Vagina (tissue), 2 donors: ENCODE results near the gene GGTA1. TPM values are rescaled to one million over a fixed set of nuclear protein-coding genes. Genes with fewer than 3 reads are reported as not detected.

ENCODE experiments used
- DNase-seq, 2 donors: peaks; one replicate each; pipeline ENCODE4 v3.0.0-alpha.2; 2017; ENCODE audit errors: extremely low spot score in 2 of 2
- H3K27ac ChIP-seq: fragments of 200-600 bp; sonication (generic); one replicate; pipeline ENCODE4 v1.5.1; 2019
- H3K27me3 ChIP-seq: fragments of 200-600 bp; sonication (generic); one replicate; pipeline ENCODE4 v1.5.1; 2019
- H3K36me3 ChIP-seq, 2 donors: fragments of 200-600 bp; sonication (generic); one replicate each; pipeline ENCODE4 v1.5.1; 2017 to 2019
- H3K4me1 ChIP-seq: fragments of 200-600 bp; sonication (generic); one replicate; pipeline ENCODE4 v1.5.1; 2019
- H3K4me3 ChIP-seq, 2 donors: fragments of 200-600 bp; sonication (generic); 1 replicate in 1 of 2; 2 replicates in 1 of 2; pipeline ENCODE4 v1.5.1; 2016 to 2019
- H3K9me3 ChIP-seq: fragments of 200-600 bp; sonication (generic); one replicate; pipeline ENCODE4 v1.5.1; 2019
- POLR2A ChIP-seq, 2 donors: fragments of 450-650 bp; IDR thresholded peaks; one replicate each; pipeline ENCODE4 v1.6.1; 2017; ENCODE audit warnings: antibody characterized with exemption in 2 of 2, mild to moderate bottlenecking in 2 of 2, moderate library complexity in 2 of 2
- POLR2AphosphoS5 ChIP-seq, 2 donors: sonication (generic); formaldehyde crosslinking; IDR thresholded peaks; one replicate each; pipeline ENCODE4 v1.9.0; 2017; ENCODE audit warnings: antibody characterized with exemption in 2 of 2, mild to moderate bottlenecking in 2 of 2, low read depth in 1 of 2; ENCODE audit not compliant: insufficient read depth in 1 of 2
- intact Hi-C: fragments of 100-400 bp; cut with DNase I; formaldehyde crosslinking; loops from one replicate; pipeline ENCODE4 v1.15.1; 2023
- total RNA-seq: library from RNA; depleted of rRNA; stranded (reverse); fragments of >200 nt; gene quantifications from one replicate; pipeline ENCODE4 v1.2.3, GENCODE V29; 2016
- TF ChIP-seq, protein P1 (sequence below), 3 experiments: fragments of 450-650 bp in 2 of 3; fragments of 200-600 bp in 1 of 3; sonication (generic) in 1 of 3; IDR thresholded peaks; one replicate each; pipeline ENCODE4 v1.5.1; 2017 to 2019; ENCODE audit warnings: antibody characterized with exemption in 3 of 3, mild to moderate bottlenecking in 2 of 3, moderate library complexity in 2 of 3

GGTA1 gene
- total RNA-seq, 1 donor from 2014 or later = 18.4 TPM

DNA sequence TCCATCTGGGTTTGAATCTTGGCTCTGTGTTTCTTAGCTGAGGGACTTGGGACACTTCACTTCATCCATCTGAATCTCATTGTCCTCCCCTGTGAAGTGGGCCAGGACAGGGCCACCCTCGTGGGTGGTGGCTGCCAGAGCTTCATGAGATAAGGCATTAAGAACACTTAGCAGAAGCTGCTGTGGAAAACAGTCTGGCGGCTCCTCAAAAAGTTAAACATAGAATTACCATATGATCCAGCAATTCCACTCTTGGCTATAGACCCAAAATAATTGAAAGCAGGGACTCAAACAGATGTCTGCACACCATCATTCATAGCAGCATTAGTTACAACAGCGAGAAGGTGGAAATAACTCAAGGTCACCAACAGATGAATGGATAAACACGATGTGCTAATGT lies 42.4 kb upstream of the GGTA1 start:
- TF ChIP-seq, protein P1, sequence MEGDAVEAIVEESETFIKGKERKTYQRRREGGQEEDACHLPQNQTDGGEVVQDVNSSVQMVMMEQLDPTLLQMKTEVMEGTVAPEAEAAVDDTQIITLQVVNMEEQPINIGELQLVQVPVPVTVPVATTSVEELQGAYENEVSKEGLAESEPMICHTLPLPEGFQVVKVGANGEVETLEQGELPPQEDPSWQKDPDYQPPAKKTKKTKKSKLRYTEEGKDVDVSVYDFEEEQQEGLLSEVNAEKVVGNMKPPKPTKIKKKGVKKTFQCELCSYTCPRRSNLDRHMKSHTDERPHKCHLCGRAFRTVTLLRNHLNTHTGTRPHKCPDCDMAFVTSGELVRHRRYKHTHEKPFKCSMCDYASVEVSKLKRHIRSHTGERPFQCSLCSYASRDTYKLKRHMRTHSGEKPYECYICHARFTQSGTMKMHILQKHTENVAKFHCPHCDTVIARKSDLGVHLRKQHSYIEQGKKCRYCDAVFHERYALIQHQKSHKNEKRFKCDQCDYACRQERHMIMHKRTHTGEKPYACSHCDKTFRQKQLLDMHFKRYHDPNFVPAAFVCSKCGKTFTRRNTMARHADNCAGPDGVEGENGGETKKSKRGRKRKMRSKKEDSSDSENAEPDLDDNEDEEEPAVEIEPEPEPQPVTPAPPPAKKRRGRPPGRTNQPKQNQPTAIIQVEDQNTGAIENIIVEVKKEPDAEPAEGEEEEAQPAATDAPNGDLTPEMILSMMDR (IDR thresholded peaks at IDR 0.05) = no peak
- TF ChIP-seq POLR2A (IDR thresholded peaks at IDR 0.05) = no peak
- TF ChIP-seq POLR2AphosphoS5 (IDR thresholded peaks at IDR 0.05; ENCODE audit: insufficient read depth in 1 of 2, low read depth in 1 of 2) = no peak
- H3K27ac ChIP-seq = no peak overlapping the region
- no peak for DNase-seq
- no peaks in the 10 kb centered on the region for H3K36me3 ChIP-seq
- no peaks in the 10 kb centered on the region for H3K9me3 ChIP-seq
- H3K4me3 ChIP-seq = no peak overlapping the region
- intact Hi-C loops = no loop called here
- H3K4me1 ChIP-seq = peaks cover 21% of the 10 kb centered on the region
- H3K27me3 ChIP-seq = no peaks in the 10 kb centered on the region

GRCh38 chr9:121541256-121541655 lies 41.6 kb upstream of the GGTA1 start:
- DNase-seq = no peak
- Histone ChIP-seq H3K27ac (no peak overlapping the region), H3K27me3 (no peaks in the 10 kb centered on the region), H3K4me1 (peaks cover 17% of the 10 kb centered on the region), H3K36me3 (no peaks in the 10 kb centered on the region), H3K4me3 (no peak overlapping the region), H3K9me3 (no peaks in the 10 kb centered on the region)
- intact Hi-C loops = no loop called here
- no peak for TF ChIP-seq POLR2AphosphoS5 (IDR thresholded peaks at IDR 0.05; ENCODE audit: insufficient read depth in 1 of 2, low read depth in 1 of 2)
- TF ChIP-seq POLR2A (IDR thresholded peaks at IDR 0.05) = no peak
- TF ChIP-seq, protein P1 (IDR thresholded peaks at IDR 0.05) = no peak

- peaks cover 6% of the 10 kb centered on the region for H3K4me1 ChIP-seq
- H3K27ac ChIP-seq = no peak overlapping the region
- H3K36me3 ChIP-seq = no peaks in the 10 kb centered on the region
- H3K4me3 ChIP-seq = no peak overlapping the region
- DNase-seq = no peak
- intact Hi-C loops = no loop called here
- no peaks in the 10 kb centered on the region for H3K9me3 ChIP-seq
- no peaks in the 10 kb centered on the region for H3K27me3 ChIP-seq
- TF ChIP-seq POLR2A (IDR thresholded peaks at IDR 0.05) (no peak), POLR2AphosphoS5 (IDR thresholded peaks at IDR 0.05; ENCODE audit: insufficient read depth in 1 of 2, low read depth in 1 of 2) (no peak)
- TF ChIP-seq, protein P1 (IDR thresholded peaks at IDR 0.05) = no peak
Measured at GRCh38 chr9:121538221-121538620, 38.6 kb upstream of the GGTA1 start.

DNA sequence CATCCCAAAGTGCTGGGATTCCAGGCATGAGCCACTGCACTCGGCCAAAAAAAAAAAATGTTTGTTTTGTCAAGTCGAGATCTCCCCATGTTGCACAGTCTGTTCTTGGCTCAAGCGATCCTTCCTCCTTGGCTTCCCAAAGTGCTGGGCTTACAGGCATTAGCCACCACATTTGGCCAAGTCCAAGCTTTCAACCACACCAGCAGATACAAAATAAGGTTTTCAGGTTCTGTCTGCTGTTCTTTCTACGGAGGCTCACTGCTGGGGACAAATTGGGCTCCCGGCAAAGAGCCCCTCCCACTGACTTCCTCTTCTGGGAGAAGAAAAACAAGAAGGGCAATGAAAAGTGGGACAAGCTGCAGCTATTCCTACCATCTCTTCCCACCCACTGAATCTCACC lies 37.6 kb upstream of the GGTA1 start:
- no peak for DNase-seq

GRCh38 chr9:121532881-121533280 lies 33.2 kb upstream of the GGTA1 start:
- Histone ChIP-seq H3K27me3 (no peaks in the 10 kb centered on the region), H3K27ac (no peak overlapping the region), H3K4me3 (no peak overlapping the region), H3K4me1 (peaks cover 15% of the 10 kb centered on the region), H3K9me3 (no peaks in the 10 kb centered on the region), H3K36me3 (no peaks in the 10 kb centered on the region)
- no peak for DNase-seq
- intact Hi-C loops = no loop called here
- TF ChIP-seq, protein P1 (IDR thresholded peaks at IDR 0.05) = no peak
- TF ChIP-seq POLR2AphosphoS5 (IDR thresholded peaks at IDR 0.05; ENCODE audit: insufficient read depth in 1 of 2, low read depth in 1 of 2) = no peak
- no peak for TF ChIP-seq POLR2A (IDR thresholded peaks at IDR 0.05)

More for the DNA sequence above, 37.6 kb upstream of the GGTA1 start:
- Histone ChIP-seq H3K27me3 (no peaks in the 10 kb centered on the region), H3K36me3 (no peaks in the 10 kb centered on the region), H3K9me3 (no peaks in the 10 kb centered on the region), H3K27ac (no peak overlapping the region), H3K4me1 (peaks cover 6% of the 10 kb centered on the region), H3K4me3 (no peak overlapping the region)
- TF ChIP-seq POLR2AphosphoS5 (IDR thresholded peaks at IDR 0.05; ENCODE audit: insufficient read depth in 1 of 2, low read depth in 1 of 2) (peak in 1 of 2 donors; percentile 17), POLR2A (IDR thresholded peaks at IDR 0.05) (no peak)
- intact Hi-C loops = no loop called here
